HL-60 (cell line): Measurements from ENCODE around the gene ATRIP.

ENCODE experiments used
- DNase-seq, 2 experiments: peaks; one replicate each; pipeline ENCODE4 v3.0.0-alpha.2; 2010 to 2020; ENCODE audit warnings: low read depth in 1 of 2, low spot score in 1 of 2
- H3K27ac ChIP-seq: fragments of 250-450 bp; sonication (Bioruptor Pico); replicated peaks from 2 replicates; pipeline ENCODE4 v1.5.1; 2020; ENCODE audit warnings: mild to moderate bottlenecking, moderate library complexity
- H3K27me3 ChIP-seq: fragments of 250-450 bp; sonication (Bioruptor Pico); 2 replicates; pipeline ENCODE4 v1.5.1; 2021; ENCODE audit warnings: mild to moderate bottlenecking, moderate library complexity; ENCODE audit not compliant: insufficient read depth, poor library complexity, severe bottlenecking
- H3K4me3 ChIP-seq: replicated peaks from 2 replicates; pipeline ENCODE4 v1.5.1; 2011; ENCODE audit warnings: mild to moderate bottlenecking, control low read depth, low read length; ENCODE audit not compliant: insufficient read depth
- CTCF ChIP-seq: IDR thresholded peaks from one replicate; pipeline ENCODE4 v1.5.1; 2011; ENCODE audit warnings: low read length, control low read depth, inconsistent platforms; ENCODE audit not compliant: insufficient read depth
- GABPA ChIP-seq: IDR thresholded peaks from 2 replicates; pipeline ENCODE4 v1.6.1; 2012; ENCODE audit warnings: low read depth
- POLR2AphosphoS5 ChIP-seq: IDR thresholded peaks from 2 replicates; pipeline ENCODE4 v1.6.1; 2012; ENCODE audit warnings: low read depth
- REST ChIP-seq: IDR thresholded peaks from 2 replicates; pipeline ENCODE4 v1.6.1; 2012; ENCODE audit warnings: low read depth; ENCODE audit not compliant: insufficient replicate concordance
- SPI1 ChIP-seq: IDR thresholded peaks from 2 replicates; pipeline ENCODE4 v1.6.1; 2012; ENCODE audit warnings: low read depth, mild to moderate bottlenecking, borderline replicate concordance

ATRIP gene

DNA sequence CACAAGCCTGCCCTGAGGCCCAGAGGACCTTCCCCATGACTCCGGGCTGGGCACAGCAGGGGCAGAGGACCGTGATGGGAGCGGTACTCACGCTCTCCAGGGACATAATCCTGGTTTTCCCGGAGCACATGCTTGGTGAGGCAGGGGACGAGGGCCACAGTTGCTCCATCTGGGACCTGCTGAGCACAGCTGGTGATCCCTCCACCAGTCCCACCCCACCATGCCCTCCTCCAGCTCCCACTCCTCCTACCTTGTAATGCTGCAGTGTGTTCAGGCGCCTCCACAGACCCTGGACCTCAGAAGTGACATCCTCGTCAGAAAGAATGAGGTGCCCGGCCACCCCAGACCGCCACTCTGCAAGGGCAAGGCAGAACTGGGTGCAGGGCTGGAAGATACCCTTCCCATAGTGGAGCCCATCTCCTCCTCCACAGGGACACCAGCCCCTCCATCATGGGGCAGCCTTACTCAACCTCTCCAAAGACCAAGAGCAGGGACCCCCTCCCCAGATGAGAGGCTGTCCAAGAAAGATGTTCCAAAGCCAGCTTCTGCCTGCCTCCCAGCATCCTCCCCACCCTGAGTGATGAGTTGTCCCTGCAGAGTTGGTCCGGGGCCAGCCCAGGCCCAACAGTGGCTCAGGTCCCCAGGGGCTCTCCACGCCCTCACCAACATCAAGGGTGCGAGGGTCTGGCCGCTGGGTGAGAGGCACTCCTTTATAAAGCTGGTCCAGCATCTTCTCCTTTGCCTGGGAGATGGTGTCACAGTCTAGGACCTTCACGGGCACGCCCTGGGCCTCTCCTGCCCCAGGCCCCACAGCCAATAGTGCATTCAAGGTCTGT is 36.1 kb upstream of the ATRIP start:
- TF ChIP-seq SPI1: no peak
- no peak for TF ChIP-seq REST
- no peak for TF ChIP-seq GABPA
- no peak for TF ChIP-seq POLR2AphosphoS5
- TF ChIP-seq CTCF: no peak
- Histone ChIP-seq H3K27me3 (no peaks in the 10 kb centered on the region), H3K4me3 (no peak overlapping the region), H3K27ac (no peak overlapping the region)
- no peak for DNase-seq

- H3K27me3 ChIP-seq: no peaks in the 10 kb centered on the region
- no peak for DNase-seq
- TF ChIP-seq GABPA (no peak), SPI1 (no peak), CTCF (no peak), REST (no peak), POLR2AphosphoS5 (no peak)
- no peak overlapping the region for H3K4me3 ChIP-seq
- no peak overlapping the region for H3K27ac ChIP-seq
Measured at GRCh38 chr3:48411041-48411588, 35.4 kb upstream of the ATRIP start.

DNA sequence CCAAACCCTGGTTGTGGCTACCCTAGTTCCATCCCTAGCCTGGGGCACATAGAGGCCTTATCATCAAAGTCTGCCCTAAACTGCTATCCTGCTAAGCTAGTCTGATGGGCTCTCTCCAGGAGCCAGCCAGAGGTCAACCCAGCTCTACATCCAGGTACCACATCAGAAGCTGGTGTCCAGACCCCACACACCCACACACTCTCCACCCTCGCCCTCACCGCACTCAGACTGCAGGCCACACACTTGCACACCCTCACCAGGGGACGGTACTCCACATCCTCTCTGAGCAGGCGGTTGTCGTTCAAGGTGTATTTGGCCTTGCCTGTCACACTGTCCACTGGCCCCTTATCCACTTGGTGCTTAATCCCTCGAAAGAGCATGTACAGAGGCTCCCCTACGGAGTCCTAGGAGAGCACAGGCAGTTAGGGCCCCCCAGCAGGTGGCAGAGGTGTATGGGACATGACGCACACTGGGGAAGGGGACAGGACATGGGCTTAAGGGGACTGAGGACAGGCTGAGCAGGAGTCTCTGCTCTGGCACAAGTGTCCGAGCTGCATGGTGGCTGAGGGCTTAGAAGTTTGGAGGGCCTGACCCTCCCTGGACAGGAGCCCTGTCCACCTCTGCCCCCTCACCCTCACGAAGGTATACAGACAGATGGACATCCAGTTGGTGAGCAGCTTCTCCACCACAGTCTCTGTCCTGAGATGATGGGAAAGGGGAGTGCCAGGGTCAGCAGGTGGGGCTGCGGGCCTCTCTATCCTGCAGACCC is 34.7 kb upstream of the ATRIP start:
- TF ChIP-seq GABPA: no peak
- H3K27ac ChIP-seq: no peak overlapping the region
- no peaks in the 10 kb centered on the region for H3K27me3 ChIP-seq
- no peak for DNase-seq
- H3K4me3 ChIP-seq: no peak overlapping the region

DNA sequence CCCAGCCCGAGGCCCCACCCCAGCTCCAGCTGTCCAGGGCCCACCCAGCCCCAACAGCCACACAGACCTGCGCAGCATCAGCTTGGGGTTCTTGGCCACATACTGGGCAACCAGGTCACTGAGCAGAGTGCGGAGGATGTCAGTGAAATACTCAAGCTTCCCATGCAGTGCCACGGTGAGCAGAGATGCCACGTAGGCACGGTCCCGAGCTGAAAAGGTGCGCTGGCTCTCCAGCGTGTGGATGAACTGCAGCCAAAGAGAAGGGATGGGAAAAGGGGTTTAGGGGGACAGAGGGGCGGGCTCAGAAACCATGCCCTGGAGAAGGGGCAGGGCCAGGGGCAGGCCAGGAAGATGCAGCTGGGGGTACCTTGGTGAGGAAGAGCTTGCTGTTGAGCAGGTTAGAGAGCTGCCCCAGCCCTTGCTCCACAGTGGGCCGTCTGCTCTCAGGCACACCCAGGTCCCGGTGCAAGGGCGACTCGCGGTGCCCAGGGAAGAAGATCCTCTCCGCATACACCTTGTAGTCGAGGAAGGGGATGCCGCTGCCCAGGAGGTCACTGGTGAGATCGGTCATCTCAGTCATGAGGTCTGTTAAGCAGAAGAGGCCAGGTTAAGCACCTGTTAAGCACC is 34.0 kb upstream of the ATRIP start:
- Histone ChIP-seq H3K27ac (no peak overlapping the region), H3K4me3 (no peak overlapping the region), H3K27me3 (no peaks in the 10 kb centered on the region)
- no peak for DNase-seq
- TF ChIP-seq SPI1 (no peak), CTCF (no peak), REST (no peak), GABPA (no peak), POLR2AphosphoS5 (no peak)
